Measurements from ENCODE around the gene SLC30A2.

The SLC30A2 gene

GRCh38 chr1:26092422-26092821, 46.5 kb upstream of the SLC30A2 start:
- Histone ChIP-seq H3K9ac (ENCODE audit: low read length) (no peak overlapping the region), H3K4me3 (ENCODE audit: low read depth, low read length) (no peak overlapping the region), H3K4ac (ENCODE audit: low read depth, low read length) (no peak overlapping the region), H2AFZ (ENCODE audit: insufficient read depth, low read length, poor library complexity) (no peak overlapping the region), H3K36me3 (ENCODE audit: control insufficient read depth in 1 of 2, insufficient read depth in 2 of 2, low read length in 2 of 2) (no peaks in the 10 kb centered on the region), H3K4me1 (ENCODE audit: control insufficient read depth in 1 of 2, insufficient read depth in 2 of 2, low read length in 2 of 2) (peaks cover 14 to 17% of the 10 kb centered on the region in 2 experiments), H3K18ac (ENCODE audit: low read length) (peak overlapping the region; percentile 53), H3K9me3 (ENCODE audit: insufficient read depth, low read depth, low read length) (no peaks in the 10 kb centered on the region), H3K27ac (ENCODE audit: low read depth, low read length) (no peak overlapping the region), H3K27me3 (ENCODE audit: insufficient read depth, low read length) (no peaks in the 10 kb centered on the region), H3K4me2 (ENCODE audit: low read length) (no peak overlapping the region), H3K79me2 (ENCODE audit: control insufficient read depth, insufficient read depth, low read length, poor library complexity) (no peaks in the 10 kb centered on the region), H2BK120ac (ENCODE audit: insufficient read depth, low read length, poor library complexity) (no peak overlapping the region), H4K8ac (ENCODE audit: low read depth, low read length) (no peak overlapping the region), H2AK5ac (ENCODE audit: low read length) (peak overlapping the region; percentile 53), H3K79me1 (ENCODE audit: low read length) (peaks cover 2% of the 10 kb centered on the region), H2BK5ac (ENCODE audit: low read depth, low read length, poor library complexity) (no peak overlapping the region), H2BK12ac (ENCODE audit: low read length) (peak overlapping the region; percentile 58), H4K12ac (ENCODE audit: low read depth, low read length) (no peak overlapping the region), H3K14ac (ENCODE audit: low read length) (no peak overlapping the region), H4K91ac (ENCODE audit: low read depth, low read length) (no peak overlapping the region), H3K23ac (ENCODE audit: low read length) (no peak overlapping the region)
- no CpG with 5 or more reads among the region's 7 CpGs for WGBS (ENCODE audit: extremely low coverage, insufficient coverage, insufficient read length)
- DNase-seq = peak in 1 of 2 donors; percentile 58

DNA sequence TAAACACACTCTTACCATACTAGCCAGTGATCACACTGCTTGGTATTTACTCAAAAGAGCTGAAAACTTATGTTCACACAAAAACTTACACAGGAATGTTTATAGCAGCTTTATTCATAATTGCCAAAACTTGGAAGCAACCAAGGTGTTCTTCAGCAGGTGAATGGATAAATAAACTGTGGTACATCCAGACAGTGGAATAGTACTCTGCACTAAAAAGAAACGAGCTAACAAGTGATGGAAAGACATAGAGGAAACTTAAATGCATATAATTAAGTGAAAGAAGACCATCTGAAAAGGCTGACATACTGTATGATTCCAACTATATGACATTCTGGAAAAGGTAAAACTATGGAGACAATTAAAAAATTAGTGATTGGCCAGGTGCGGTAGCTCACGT, 45.0 kb upstream of the SLC30A2 start:
- Histone ChIP-seq H3K9me3 (ENCODE audit: insufficient read depth, low read depth, low read length) (no peaks in the 10 kb centered on the region), H4K91ac (ENCODE audit: low read depth, low read length) (no peak overlapping the region), H2BK5ac (ENCODE audit: low read depth, low read length, poor library complexity) (no peak overlapping the region), H3K79me2 (ENCODE audit: control insufficient read depth, insufficient read depth, low read length, poor library complexity) (no peaks in the 10 kb centered on the region), H2AFZ (ENCODE audit: insufficient read depth, low read length, poor library complexity) (no peak overlapping the region), H3K14ac (ENCODE audit: low read length) (no peak overlapping the region), H2BK120ac (ENCODE audit: insufficient read depth, low read length, poor library complexity) (no peak overlapping the region), H3K18ac (ENCODE audit: low read length) (no peak overlapping the region), H3K4me1 (ENCODE audit: control insufficient read depth in 1 of 2, insufficient read depth in 2 of 2, low read length in 2 of 2) (peaks cover 14 to 17% of the 10 kb centered on the region in 2 experiments), H3K4me2 (ENCODE audit: low read length) (no peak overlapping the region), H3K23ac (ENCODE audit: low read length) (no peak overlapping the region), H2BK12ac (ENCODE audit: low read length) (no peak overlapping the region), H2AK5ac (ENCODE audit: low read length) (no peak overlapping the region), H3K27ac (ENCODE audit: low read depth, low read length) (no peak overlapping the region), H3K9ac (ENCODE audit: low read length) (no peak overlapping the region), H4K8ac (ENCODE audit: low read depth, low read length) (no peak overlapping the region), H4K12ac (ENCODE audit: low read depth, low read length) (no peak overlapping the region), H3K4me3 (ENCODE audit: low read depth, low read length) (no peak overlapping the region), H3K27me3 (ENCODE audit: insufficient read depth, low read length) (no peaks in the 10 kb centered on the region), H3K4ac (ENCODE audit: low read depth, low read length) (no peak overlapping the region), H3K36me3 (ENCODE audit: control insufficient read depth in 1 of 2, insufficient read depth in 2 of 2, low read length in 2 of 2) (no peaks in the 10 kb centered on the region), H3K79me1 (ENCODE audit: low read length) (peaks cover 2% of the 10 kb centered on the region)
- DNase-seq = no peak
- no CpG with 5 or more reads among the region's 3 CpGs for WGBS (ENCODE audit: extremely low coverage, insufficient coverage, insufficient read length)

DNA sequence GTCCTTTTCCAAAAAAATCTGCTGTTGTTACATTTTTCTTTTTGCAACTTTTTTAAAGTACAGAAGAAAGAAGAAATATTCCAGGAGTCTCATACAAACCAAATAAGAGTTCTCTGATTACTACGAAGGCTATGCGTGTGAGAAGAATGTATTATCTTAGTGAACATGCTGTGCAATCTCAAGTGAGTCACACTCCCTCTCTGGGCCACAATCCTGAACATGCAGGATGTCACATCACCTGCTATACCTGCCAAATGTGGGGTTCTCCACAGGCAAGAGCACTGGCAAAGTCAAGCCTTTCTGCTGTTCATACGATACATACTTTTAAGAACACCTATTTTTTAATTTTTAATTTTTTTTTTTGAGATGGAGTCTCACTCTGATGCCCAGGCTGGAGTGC, 43.2 kb upstream of the SLC30A2 start:
- no peak overlapping the region for H3K23ac ChIP-seq (ENCODE audit: low read length)

DNA sequence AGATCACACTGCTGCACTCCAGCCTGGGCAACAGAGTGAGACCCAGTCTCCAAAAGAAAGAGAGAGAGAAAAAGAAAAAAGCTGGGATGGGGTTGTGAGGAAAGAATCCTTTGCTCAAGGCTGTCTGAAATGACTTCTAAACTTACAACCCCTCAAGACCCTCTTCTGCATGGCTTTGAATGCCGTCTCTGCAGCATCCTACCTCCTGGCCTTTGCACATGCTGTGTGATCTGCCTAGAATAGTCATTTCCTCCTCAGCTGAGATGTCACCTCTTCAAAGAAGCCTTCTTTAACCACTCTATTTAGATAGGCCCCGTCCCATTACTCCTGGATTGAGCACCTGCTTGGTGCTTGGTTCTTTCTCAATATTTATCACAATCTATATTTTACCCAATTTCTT, 38.9 kb upstream of the SLC30A2 start:
- no peak overlapping the region for H3K4me2 ChIP-seq (ENCODE audit: low read length)
- no peak for DNase-seq
- no peak overlapping the region for H3K4ac ChIP-seq (ENCODE audit: low read depth, low read length)
- no peak overlapping the region for H3K27ac ChIP-seq (ENCODE audit: low read depth, low read length)
- no peak overlapping the region for H3K18ac ChIP-seq (ENCODE audit: low read length)
- H3K4me1 ChIP-seq (ENCODE audit: control insufficient read depth in 1 of 2, insufficient read depth in 2 of 2, low read length in 2 of 2) = no peaks in the 10 kb centered on the region
- H3K27me3 ChIP-seq (ENCODE audit: insufficient read depth, low read length) = no peaks in the 10 kb centered on the region
- no peaks in the 10 kb centered on the region for H3K79me1 ChIP-seq (ENCODE audit: low read length)
- H2AK5ac ChIP-seq (ENCODE audit: low read length) = no peak overlapping the region
- H3K9me3 ChIP-seq (ENCODE audit: insufficient read depth, low read depth, low read length) = no peaks in the 10 kb centered on the region
- H3K79me2 ChIP-seq (ENCODE audit: control insufficient read depth, insufficient read depth, low read length, poor library complexity) = no peaks in the 10 kb centered on the region
- H2BK5ac ChIP-seq (ENCODE audit: low read depth, low read length, poor library complexity) = no peak overlapping the region
- H2BK120ac ChIP-seq (ENCODE audit: insufficient read depth, low read length, poor library complexity) = no peak overlapping the region
- no peak overlapping the region for H4K8ac ChIP-seq (ENCODE audit: low read depth, low read length)
- no peak overlapping the region for H2AFZ ChIP-seq (ENCODE audit: insufficient read depth, low read length, poor library complexity)
- H3K4me3 ChIP-seq (ENCODE audit: low read depth, low read length) = no peak overlapping the region
- no peak overlapping the region for H2BK12ac ChIP-seq (ENCODE audit: low read length)
- H3K36me3 ChIP-seq (ENCODE audit: control insufficient read depth in 1 of 2, insufficient read depth in 2 of 2, low read length in 2 of 2) = no peaks in the 10 kb centered on the region
- H4K91ac ChIP-seq (ENCODE audit: low read depth, low read length) = no peak overlapping the region
- WGBS (ENCODE audit: extremely low coverage, insufficient coverage, insufficient read length) = no CpG with 5 or more reads among the region's 2 CpGs
- H4K12ac ChIP-seq (ENCODE audit: low read depth, low read length) = no peak overlapping the region
- H3K9ac ChIP-seq (ENCODE audit: low read length) = no peak overlapping the region
- no peak overlapping the region for H3K14ac ChIP-seq (ENCODE audit: low read length)
- H3K23ac ChIP-seq (ENCODE audit: low read length) = no peak overlapping the region

More for the DNA sequence above, 43.2 kb upstream of the SLC30A2 start:
- DNase-seq = peak; percentile 61 to 77
- no peaks in the 10 kb centered on the region for H3K9me3 ChIP-seq (ENCODE audit: insufficient read depth, low read depth, low read length)
- no peak overlapping the region for H3K9ac ChIP-seq (ENCODE audit: low read length)
- no peak overlapping the region for H2AFZ ChIP-seq (ENCODE audit: insufficient read depth, low read length, poor library complexity)
- H3K27me3 ChIP-seq (ENCODE audit: insufficient read depth, low read length) = no peaks in the 10 kb centered on the region
- no peak overlapping the region for H4K8ac ChIP-seq (ENCODE audit: low read depth, low read length)
- no peak overlapping the region for H3K14ac ChIP-seq (ENCODE audit: low read length)
- no peak overlapping the region for H3K27ac ChIP-seq (ENCODE audit: low read depth, low read length)
- peaks cover 4 to 6% of the 10 kb centered on the region in 2 experiments for H3K4me1 ChIP-seq (ENCODE audit: control insufficient read depth in 1 of 2, insufficient read depth in 2 of 2, low read length in 2 of 2)
- H2BK120ac ChIP-seq (ENCODE audit: insufficient read depth, low read length, poor library complexity) = no peak overlapping the region
- H3K36me3 ChIP-seq (ENCODE audit: control insufficient read depth in 1 of 2, insufficient read depth in 2 of 2, low read length in 2 of 2) = no peaks in the 10 kb centered on the region
- no peak overlapping the region for H2AK5ac ChIP-seq (ENCODE audit: low read length)
- H3K4ac ChIP-seq (ENCODE audit: low read depth, low read length) = no peak overlapping the region
- no peak overlapping the region for H3K18ac ChIP-seq (ENCODE audit: low read length)
- no peak overlapping the region for H2BK12ac ChIP-seq (ENCODE audit: low read length)
- H3K4me2 ChIP-seq (ENCODE audit: low read length) = no peak overlapping the region
- H3K79me1 ChIP-seq (ENCODE audit: low read length) = no peaks in the 10 kb centered on the region
- H3K79me2 ChIP-seq (ENCODE audit: control insufficient read depth, insufficient read depth, low read length, poor library complexity) = no peaks in the 10 kb centered on the region
- no peak overlapping the region for H4K91ac ChIP-seq (ENCODE audit: low read depth, low read length)
- WGBS (ENCODE audit: extremely low coverage, insufficient coverage, insufficient read length) = no CpG with 5 or more reads among the region's 3 CpGs
- H4K12ac ChIP-seq (ENCODE audit: low read depth, low read length) = no peak overlapping the region
- H2BK5ac ChIP-seq (ENCODE audit: low read depth, low read length, poor library complexity) = no peak overlapping the region
- no peak overlapping the region for H3K4me3 ChIP-seq (ENCODE audit: low read depth, low read length)
